Central memory CD4-positive, alpha-beta T cell (primary cell): ENCODE results near the gene METAP1.
"Not testable (repeated sequence)": the region's sequence is repeated elsewhere in the genome, so short reads cannot be mapped to it uniquely, and the experiment has no call there.

Source experiments
- DNase-seq: peaks from one replicate; pipeline ENCODE4 v3.0.0; 2022

Gene METAP1

DNA sequence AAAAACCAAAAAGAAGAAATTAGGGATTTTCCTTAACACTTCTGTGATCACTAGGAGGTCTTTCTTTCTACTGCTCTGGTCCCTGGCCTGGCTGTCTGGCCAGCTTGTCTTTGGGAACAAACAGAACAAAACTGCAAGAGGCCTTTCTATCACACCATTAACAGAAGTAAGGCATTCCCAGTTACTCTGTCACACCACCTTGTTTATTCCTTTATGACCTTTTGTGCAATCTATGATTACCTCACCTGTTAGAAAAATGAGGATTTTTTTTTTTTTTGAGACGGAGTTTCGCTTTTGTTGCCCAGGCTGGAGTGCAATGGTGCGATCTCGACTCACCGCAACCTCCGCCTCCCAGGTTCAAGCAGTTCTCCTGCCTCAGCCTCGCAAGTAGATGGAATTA lies 3.0 kb downstream of the METAP1 start:
- no peak for DNase-seq

DNA sequence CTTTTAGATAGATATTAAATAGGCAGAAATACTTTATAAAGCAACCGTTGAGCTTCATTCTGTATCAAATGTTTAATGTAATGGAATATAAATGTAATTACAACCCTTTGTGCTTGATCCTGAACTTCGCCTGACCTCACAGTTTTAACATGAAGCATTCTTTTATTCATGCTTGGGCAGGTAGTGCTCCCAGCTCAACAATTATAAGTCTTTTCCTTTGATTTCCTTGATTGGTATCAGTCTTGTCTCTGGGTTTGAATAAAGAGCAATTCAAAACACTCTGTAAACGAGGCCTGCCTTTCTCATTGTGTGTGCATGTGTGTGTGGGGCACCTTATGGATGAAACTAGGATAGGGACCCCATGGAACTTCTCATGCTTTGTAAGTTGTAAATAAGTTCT lies 6.8 kb downstream of the METAP1 start:
- no peak for DNase-seq

DNA sequence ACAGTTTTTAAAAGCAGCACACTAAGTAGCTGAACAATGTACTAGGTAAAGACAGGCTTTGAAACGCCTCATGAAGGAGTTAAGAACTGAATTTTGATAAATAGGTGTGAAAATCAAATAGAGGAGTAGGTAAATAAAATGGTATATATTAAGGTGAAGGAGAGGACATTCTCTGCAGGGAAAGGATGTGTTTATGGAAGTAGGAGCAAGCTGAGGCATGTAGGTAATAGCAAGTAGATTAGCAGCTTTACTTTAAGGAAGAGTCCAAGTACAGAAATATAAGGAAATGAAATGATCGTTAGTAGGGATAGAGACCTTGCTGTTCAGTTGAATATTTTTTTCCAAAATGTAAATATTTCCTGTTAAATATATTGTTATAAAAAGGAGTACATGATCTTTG lies 12.5 kb downstream of the METAP1 start:
- DNase-seq = no peak

DNA sequence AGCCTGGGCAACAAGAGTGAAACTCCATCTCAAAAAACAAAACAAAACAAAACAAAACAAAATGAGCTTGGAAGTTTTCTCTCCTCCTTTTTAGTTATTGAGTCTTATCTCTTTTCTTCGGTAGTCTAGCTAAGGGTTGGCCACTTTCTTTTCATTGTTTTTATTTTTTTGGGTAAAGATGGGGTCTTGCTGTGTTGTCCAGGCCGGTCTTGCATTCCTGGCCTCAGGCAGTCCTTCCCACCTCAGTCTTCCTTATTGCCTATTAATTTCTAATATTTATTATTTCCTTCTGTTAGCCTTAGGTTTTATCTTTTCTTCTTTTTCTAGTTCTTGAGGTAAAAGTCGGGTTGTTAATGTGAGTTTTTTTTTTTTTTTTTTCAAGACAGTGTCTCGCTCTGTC lies 16.4 kb downstream of the METAP1 start:
- DNase-seq = no peak

DNA sequence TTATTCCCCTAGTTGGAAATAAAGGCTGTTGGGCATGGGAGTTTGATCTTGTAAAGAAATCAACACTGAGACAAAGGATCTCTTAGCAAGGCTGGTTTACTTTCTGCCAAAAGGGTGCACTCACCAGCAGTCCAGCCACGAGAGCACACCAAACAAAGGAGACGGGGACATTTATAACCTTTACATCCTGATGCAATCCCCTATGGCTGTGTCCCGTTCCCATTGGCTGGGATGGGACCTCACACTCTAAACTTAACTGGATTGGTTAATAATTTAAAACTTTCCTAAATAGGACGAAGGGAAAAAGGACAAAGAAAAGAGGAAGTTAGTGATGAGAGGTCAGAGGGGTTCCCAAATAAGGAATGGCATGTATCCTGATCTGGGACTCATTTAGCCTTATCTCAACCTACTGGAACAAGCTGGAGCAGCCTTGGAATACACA lies 17.9 kb downstream of the METAP1 start:
- DNase-seq = no peak

DNA sequence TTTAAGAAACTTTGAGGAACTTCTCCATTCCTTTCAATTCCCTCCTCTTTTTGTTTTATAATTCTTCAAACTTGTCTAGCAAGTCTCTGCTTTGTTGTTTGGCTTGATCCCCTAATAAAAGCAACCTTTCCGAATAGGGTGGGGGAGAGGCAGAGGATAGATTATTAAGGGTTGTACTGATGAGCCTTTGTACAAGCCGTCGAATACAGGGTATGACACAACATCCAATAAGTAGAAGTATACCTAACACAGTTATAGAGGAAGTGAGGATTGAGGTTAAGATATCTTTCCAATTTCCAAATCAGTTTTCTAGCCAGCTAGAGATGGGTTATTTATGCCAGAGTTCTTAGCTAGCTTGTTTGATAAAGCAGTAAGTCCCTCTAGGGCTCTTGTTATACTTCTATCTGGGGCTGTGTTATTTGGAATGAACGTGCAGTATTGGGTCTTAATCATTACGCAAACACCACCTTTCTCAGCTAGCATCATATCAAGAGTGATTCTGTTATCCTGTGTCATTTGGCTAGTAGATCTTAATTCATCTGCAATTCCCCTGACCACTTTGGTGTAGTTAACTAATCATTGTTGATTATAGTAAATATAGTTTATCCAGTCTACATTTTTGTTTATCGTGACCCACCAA lies 18.5 kb downstream of the METAP1 start:
- DNase-seq = no peak

DNA sequence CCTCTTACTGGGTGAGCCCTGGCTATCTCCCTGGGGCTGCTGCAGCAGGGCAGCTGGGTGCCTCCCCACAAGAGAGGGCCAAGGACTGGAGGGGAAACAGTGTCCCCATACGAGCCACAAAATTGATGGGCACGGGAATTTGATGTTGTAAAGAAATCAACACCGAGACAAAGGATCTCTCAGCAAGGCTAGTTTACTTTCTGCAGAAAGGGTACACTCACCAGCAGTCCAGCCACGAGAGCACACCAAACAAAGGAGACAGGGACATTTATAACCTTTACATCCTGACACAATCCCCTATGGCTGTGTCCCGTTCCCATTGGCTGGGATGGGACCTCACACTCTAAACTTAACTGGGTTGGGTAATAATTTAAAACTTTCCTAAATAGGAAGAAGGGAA lies 25.9 kb downstream of the METAP1 start:
- no peak for DNase-seq

DNA sequence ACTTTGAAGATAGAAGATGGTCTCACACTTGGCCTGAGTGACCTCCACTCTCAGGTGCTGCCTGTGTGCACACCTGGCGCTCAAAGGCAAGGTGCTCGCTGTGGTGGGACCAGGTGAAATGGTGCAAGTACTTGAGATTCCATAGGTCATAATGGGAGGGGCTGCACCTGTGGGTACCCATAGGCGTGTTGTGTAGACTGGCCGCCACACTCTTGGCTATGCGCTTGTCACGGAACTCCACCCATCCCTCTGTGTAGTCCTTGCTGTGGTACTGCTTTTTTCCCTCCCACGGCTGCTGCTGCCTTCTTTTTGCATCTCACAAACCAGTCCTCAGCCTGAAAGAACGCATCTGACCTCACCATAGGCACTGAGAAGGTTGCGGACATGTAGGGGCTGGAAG lies 27.0 kb downstream of the METAP1 start:
- DNase-seq = no peak

DNA sequence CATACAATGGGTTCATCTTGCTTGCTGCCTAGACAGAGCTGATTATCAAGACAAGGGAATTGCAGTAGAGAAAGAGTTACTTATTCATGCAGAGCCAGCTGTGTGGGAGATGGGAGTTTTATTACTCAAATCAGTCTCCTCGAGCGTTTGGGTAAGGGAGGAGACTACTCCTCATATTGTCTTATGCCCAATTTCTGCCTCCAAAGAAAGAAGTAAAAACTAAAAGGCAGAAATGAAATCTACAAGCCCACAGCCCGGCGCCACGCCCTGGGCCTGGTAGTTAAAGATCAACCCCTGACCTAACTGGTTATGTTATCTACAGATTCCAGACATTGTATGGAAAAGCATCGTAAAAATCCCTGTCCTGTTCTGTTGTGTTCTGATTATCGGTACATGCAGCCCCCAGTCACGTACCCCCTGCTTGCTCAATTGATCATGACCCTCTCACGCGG lies 28.3 kb downstream of the METAP1 start:
- DNase-seq = not testable (repeated sequence)

DNA sequence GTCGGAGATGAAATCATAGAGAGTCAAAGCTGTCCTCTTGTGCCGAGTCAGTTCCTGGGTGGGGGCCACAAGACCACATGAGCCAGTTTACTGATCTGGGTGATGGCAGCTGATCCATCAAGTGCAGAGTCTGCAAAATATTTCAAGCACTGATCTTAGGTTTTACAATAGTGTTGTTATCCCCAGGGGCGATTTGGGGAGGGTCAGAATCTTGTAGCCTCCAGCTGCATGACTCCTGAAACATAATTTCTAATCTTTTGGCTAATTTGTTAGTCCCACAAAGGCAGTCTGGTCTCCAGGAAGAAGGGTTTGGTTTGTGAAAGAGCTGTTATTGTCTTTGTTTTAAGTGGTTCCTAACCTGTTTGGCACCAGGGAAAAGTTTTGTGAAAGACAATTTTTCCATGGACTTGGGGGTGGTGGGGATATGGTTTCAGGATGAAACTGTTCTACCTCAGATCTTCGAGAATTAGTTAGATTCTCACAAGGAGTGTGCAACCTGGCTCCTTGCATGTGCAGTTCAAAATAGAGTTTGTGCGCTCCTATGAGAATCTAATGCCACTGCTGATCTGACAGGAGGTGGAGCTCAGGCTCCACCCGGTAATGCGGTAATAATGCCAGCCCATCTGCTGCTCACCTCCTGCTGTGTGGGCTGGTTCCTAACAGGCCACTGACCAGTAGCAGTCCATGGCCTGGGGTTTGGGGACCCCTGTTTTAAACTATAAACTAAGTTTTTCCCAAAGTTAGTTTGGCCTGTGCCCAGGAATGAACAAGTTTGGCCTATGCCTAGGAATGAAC lies 29.2 kb downstream of the METAP1 start:
- no peak for DNase-seq

DNA sequence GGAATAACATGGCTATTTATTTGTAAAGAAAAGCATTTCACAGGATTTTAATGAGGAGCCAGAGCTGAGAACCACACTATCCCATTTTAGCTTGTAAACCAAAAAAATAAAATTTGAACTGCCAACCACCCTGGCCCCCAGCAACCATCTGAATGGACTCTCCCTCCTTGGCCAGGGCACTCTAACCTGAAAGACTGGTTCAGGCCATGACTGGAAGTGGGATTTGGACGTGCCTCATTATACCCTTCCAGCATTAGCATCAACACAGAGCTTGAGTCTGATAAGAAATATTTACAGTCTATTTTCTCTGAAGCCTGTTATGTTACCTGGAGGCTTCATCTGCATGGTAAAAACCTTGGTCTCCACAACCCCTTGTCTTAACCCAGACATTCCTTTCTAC lies 30.0 kb downstream of the METAP1 start:
- no peak for DNase-seq

DNA sequence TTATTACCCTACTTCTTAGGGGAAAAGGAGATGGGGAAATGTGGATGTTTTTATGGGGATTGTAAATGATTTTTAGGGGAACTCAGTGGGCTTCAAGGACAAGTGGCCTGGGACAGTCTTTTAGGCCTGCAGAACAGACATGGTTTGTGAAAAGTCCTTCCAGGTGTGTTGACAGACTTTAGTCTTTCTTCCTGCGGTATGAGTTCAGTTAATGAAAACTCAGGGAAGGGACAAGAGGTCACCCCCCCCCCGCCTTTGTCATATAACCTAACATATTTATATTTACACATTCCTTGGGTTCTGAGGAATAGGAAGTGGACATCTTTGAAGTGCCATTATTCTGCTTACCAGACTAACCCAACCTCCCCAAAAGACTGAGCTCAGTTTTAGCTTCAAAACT lies 31.8 kb downstream of the METAP1 start:
- DNase-seq = no peak

DNA sequence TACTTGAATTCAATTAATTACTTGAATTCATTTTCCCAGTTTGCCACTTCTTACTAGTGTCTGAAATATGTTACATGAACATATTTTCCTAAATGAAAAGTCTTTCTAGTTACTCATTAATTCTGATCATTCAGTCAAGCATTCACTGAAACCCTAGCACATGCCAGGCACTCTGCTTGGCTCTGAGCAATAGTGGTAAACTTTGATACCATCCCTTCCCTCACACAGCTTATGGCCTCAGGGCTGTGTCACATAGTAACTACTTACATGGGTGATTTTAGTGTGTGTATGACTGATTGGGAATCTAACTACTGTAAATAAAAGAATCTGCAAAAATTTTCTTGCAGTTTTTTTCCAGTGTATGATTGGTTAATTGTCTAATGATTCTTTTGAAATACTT lies 32.7 kb downstream of the METAP1 start:
- no peak for DNase-seq

DNA sequence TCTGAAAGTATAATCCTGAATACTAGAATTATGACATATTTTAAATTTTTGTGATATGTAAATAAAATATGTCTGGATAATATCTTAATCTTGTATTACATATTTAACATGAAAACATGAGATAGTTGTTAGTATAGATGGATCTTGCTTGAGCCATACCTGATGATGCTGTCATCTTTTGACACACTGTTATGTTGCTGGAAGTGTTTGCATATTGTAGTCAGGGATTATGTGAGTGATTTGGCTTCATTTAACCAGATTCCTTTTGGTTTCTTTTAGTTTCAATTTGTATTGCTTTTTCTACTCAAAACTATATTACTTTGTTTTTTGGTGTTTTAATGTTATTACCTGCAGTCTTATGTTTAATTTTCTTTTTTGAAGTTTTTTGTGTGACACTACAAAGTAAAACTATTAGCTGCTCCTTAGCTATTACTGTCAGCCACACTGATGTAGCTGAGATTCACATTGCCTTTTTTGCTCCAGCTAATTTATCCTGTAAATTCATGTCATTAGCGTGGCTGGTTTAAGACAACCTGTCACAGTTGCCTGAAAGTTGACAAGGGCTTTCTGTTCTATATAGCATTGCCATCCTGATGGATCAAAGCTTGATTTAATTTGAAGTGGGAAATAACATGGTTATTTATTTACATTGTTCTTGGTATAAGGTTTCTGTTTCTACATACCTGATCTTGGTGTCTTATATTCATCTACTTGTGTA lies 33.7 kb downstream of the METAP1 start:
- no peak for DNase-seq

DNA sequence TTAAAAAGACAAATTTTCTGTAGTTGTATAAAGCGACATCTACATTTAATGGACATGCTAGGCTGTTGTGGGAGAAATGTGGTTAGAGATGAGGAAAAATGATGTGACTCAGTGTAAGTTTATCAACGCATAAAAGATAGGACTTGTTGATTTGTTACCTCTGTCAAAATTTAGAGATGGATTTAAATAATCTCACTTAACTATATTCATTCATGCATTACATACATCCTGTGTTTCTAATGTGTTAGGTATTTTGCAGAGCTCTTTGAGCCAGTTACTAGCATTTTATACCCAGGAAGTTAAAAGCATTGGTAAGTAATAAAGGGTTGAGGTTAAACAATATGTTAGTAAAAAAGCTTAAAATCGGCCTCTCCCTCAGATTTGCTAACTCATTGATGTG lies 34.3 kb downstream of the METAP1 start:
- DNase-seq = no peak

DNA sequence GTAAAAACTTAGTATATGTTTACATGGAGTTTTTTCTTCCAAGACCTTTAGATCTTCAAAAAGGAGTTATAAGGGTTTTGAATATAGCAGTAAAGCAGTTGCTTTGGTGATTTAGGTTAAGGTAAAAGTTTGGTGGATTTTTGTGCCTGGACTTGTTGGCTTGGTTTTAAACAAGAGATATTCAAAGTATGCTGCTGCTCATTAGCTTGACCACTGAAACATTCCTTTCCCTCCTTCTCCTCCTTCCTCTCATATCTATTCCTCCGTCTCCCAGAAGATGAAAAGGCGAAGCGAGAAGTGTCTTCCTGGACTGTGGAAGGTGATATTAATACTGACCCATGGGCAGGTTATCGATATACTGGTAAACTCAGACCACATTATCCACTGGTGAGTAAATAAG lies 38.4 kb downstream of the METAP1 start:
- no peak for DNase-seq

DNA sequence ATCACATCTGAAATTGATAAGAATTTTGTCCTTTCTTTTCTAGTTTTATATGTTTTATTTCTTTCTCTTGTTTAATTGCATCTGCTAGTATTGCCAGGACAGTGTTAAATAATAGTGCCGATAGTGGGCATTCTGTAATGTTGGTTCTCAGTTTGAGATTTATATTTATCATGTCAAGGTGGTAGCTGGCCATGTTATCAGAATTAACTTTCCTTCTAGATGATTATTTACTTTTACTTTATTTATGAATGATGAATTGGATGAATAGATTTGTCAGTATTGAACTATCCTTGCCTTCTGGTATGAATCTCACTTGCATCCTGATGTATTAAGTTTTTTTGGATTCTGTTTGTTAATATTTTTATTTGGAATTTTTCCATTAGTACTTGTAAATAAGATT lies 42.7 kb downstream of the METAP1 start:
- no peak for DNase-seq

DNA sequence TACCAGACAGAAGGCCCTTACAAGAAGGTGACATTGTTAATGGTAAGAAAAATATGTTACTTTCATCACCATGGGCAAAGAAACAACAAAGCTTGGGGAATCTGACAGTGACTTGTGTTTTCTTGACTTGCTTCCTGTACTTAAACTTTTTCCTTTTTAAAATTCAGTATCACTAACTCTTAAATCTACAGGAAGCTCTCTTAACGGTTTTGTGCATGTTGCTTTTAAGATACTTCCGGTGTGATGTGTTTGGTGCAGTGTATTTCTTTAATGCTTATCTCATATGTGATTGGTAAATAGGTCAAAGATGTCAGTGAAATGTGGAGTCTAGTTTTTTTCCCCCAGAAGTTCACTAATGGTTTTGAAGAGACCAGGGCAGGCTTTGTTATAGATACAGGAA lies 47.8 kb downstream of the METAP1 start:
- DNase-seq = peak; percentile 60

DNA sequence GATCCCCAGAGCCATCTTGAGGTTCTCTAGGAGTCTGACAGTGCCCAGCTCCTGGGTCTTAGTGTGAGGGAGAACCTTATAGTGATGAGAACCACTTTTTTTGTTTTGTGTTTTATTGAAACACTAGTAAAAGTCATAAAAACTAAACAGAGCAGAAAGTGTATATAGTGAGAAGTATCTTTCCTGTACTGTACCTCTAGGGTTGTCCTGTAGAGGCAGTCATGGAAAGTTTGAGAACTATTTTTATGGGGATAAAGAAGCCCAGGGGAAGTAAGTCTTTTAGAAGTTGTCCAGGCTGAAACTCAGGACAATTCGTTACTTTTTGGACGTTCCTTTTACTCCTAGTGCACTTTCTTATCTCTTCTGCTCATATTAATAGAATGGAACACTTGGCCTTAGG lies 52.2 kb downstream of the METAP1 start:
- DNase-seq = no peak

DNA sequence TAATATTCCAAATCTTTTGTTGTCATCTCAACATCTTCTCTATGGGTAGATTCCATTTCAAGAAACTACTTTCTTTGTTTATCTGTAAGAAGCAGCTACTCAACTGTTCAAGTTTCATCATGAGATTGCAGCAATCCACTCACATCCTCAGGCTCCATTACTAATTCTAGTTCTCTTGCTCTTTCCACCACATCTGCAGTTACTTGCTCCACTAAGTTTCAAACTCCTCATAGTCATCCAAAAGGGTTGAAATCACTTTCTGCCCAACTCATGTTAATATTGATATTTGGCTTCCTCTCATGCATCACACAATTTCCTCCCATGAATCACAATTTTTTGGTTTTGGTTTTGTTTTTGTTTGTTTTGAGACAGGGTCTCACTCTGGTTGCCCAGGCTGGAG lies 57.4 kb downstream of the METAP1 start:
- DNase-seq = no peak

DNA sequence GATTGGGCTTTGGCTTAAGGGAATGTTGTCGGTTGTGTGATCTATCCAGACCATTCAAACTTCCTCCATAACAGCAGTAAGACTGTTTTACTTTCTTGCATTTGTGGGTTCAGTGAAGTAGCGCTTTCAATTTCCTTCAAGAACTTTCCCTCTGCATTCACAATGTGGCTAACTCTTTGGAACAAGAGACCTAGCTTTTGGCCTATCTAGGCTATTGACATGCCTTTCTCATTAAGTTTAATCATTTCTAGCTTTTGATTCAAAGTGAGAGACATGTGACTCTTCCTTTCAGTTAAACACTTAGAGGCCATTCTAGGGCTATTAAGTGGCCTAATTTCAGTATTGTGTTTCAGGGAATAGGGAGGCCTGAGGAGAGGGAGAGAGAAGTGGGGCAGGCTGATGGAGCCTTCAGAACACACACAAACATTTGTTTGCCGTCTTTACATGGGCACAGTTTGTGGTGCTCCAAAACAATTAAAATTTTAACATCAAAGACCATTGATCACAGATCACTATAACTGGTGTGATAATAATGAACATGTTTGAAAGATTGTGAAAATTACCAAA lies 59.0 kb downstream of the METAP1 start:
- DNase-seq = no peak

DNA sequence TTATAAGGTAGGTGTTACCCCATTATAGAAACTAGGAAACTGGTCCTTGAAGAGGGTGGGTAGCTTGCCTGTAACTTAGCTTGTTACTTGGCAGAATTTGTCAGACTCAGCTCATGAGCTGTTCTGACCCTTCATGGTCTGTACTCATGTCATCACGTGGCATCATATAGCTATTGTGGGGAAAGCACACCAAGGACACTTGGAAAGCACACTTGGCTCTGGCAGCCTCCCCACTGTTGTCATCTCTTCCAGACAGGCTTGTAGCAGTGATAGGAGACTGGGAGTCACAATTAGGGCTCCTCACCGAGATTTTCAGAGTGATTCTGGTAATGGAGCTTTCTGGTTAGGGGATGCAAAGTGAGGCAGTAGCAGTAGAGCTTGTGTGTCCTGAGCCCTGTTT lies 62.7 kb downstream of the METAP1 start:
- no peak for DNase-seq

DNA sequence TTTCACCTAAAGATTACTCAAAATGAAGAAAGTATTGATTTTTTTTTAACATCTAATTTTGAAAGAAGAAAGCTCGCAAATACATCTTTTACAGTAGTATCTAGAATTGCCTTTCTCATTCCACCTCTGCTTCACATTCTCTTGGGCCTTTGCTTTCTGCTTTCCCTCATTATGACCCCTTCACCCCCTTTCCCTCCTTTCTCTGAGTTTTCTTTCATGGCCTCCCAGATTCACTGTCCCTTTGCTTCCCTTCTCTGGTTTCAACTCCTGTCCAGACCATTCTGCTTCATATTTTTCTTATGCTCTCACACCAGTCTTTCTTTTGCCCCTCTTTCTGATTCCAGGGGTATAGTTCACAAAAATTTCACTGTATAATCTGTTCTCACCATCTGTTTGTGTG lies 64.0 kb downstream of the METAP1 start:
- DNase-seq = no peak
